DMS 273 (cell line): ENCODE measurements around the gene MACROD2.

Source experiments
- DNase-seq: peaks from one replicate; lab custom pipeline; 2025; ENCODE audit not compliant: unreplicated experiment; lab: John Stamatoyannopoulos, UW

The MACROD2 gene

GRCh38 chr20:14698125-14698524, 702.8 kb downstream of the MACROD2 start:
- no peak for DNase-seq

GRCh38 chr20:14698605-14699373, 703.5 kb downstream of the MACROD2 start:
- DNase-seq = no peak

GRCh38 chr20:14700639-14700960, 705.3 kb downstream of the MACROD2 start:
- peak; percentile 36 for DNase-seq

GRCh38 chr20:14701326-14701725, 706.0 kb downstream of the MACROD2 start:
- DNase-seq = no peak

- DNase-seq = no peak
These were observed 711.2 kb downstream of the MACROD2 start for GRCh38 chr20:14706555-14706954.

GRCh38 chr20:14707026-14707680, 711.8 kb downstream of the MACROD2 start:
- DNase-seq = no peak

- no peak for DNase-seq
These were observed 712.7 kb downstream of the MACROD2 start for GRCh38 chr20:14707865-14708596.

GRCh38 chr20:14709439-14709838, 714.1 kb downstream of the MACROD2 start:
- no peak for DNase-seq

- no peak for DNase-seq
These were observed 715.6 kb downstream of the MACROD2 start for GRCh38 chr20:14710951-14711350.

GRCh38 chr20:14711652-14712051, 716.3 kb downstream of the MACROD2 start:
- DNase-seq = no peak

GRCh38 chr20:14712302-14712739, 717.0 kb downstream of the MACROD2 start:
- no peak for DNase-seq

- DNase-seq = peak; percentile 8
These were observed 720.1 kb downstream of the MACROD2 start for GRCh38 chr20:14715400-14715799.

GRCh38 chr20:14716351-14716801, 721.1 kb downstream of the MACROD2 start:
- no peak for DNase-seq

- DNase-seq = no peak
These were observed 722.1 kb downstream of the MACROD2 start for GRCh38 chr20:14717134-14717999.

GRCh38 chr20:14720251-14720650, 724.9 kb downstream of the MACROD2 start:
- no peak for DNase-seq

- no peak for DNase-seq
These were observed 726.7 kb downstream of the MACROD2 start for GRCh38 chr20:14721926-14722452.

- no peak for DNase-seq
These were observed 728.3 kb downstream of the MACROD2 start for GRCh38 chr20:14723614-14724013.

- DNase-seq = no peak
These were observed 728.7 kb downstream of the MACROD2 start for GRCh38 chr20:14724036-14724435.

- DNase-seq = no peak
These were observed 729.2 kb downstream of the MACROD2 start for GRCh38 chr20:14724468-14724867.

- no peak for DNase-seq
These were observed 731.3 kb downstream of the MACROD2 start for GRCh38 chr20:14726591-14726990.
